HG02759 (cell line): ENCODE results near the gene LGALS9.
"Not testable (repeated sequence)": the region's sequence is repeated elsewhere in the genome, so short reads cannot be mapped to it uniquely, and the experiment has no call there.

Source experiments
- ATAC-seq: cut with Tn5 transposase; IDR thresholded peaks from one replicate; pipeline ENCODE4 v1.9.1; 2021; ENCODE audit warnings: mild to moderate bottlenecking, moderate library complexity; ENCODE audit not compliant: unreplicated experiment

LGALS9 gene

DNA sequence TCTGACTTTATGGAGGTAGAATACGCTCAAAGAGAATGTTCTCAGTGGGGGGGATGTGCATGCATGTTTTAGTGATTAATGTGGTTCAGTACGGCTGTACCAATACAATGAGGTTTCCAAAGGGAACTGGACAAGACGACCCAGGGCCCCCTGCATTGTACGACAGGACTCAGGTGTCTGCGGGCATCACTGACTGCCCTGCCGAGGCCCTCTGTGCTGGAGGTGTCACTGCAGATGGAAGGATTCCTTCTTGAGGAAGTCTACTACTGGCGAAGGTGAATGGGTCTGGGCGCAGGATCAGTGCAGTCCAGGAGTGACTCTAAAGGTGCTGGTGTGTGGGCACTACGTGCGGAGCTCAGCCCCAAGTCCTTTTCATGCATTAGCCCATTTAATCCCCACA is 3.5 kb upstream of the LGALS9 start:
- no peak for ATAC-seq

DNA sequence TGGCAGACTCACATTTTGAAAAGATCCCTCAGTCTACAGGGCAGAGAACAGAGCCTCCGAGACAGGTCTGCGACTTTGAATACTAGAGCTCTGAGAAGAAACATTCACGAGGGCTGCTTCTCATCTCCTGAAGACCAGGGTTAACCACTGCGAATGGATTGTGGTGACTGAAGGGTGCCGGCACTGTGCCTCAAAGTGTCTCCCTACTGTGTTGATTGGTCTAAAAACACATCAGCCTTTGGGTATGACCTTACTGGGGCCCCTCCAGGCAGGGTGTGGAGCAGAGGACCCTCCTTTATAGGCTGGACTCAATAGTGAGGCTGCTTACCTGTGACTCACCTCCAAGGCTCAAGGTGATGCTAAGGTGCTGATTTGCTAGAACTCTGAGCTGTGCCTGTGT is 2.6 kb upstream of the LGALS9 start:
- ATAC-seq: no peak

DNA sequence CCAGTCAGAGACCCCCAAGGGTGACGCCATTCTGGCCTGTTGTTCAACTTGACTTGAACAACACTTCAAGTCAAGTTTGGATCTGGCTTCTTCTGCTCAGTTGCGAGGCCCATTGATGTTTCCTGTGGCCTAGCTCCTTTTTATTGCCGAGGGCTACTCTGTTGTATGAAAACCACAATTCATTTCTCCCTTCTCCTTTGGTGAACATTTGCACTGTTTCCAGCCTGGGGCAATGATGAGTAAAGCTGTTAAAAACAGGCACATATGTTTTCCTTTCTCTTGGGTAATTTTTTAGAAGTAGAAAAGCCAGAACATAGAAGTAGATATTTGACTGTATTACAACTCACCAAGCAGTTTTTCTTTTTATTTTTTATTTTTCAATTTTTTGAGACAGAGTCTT is 1.7 kb upstream of the LGALS9 start:
- not testable (repeated sequence) for ATAC-seq

GRCh38 chr17:27631411-27631760 is 398 bp downstream of the LGALS9 start:
- ATAC-seq: peak; percentile 39

DNA sequence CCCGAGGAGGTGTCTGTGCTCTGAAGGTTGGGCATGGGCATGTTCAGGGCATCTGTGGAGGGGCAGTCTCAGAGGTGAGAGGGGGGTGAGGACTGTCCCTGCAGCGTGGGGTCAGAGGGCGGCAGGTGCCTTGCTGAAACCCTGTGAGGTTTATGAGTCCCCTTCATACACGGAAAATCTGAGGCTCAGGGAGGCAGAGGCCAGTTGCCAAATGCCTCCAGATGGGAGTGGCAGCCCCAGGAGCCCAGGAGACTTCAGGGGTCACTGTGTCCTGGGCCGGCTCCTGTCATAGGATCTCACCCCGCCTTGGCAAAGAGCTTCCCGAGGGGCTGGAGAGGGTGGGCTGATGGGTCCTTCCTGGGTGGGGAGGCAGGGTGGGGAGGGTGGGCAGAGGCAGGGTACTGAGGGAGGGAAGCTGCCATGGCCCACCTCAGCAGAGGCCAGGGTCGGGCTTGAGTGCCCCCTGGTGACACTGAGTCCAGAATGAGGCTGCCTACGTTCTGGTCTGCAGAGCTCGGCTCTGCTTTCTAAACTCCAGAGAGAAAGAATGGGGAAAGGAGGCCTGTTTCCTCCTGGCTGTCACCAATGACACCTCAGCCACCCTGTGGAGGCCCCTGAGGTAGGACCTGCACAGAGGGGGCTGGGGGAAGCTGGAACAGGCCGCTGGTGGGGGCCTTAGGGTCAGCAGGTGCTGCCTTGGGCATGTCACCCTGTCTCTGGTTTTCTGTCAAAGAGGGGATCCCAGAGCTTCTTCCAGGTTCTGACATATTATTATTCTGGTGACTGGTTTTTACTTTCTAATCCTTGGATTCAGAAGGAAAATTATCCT is 1.1 kb downstream of the LGALS9 start:
- ATAC-seq: no peak

DNA sequence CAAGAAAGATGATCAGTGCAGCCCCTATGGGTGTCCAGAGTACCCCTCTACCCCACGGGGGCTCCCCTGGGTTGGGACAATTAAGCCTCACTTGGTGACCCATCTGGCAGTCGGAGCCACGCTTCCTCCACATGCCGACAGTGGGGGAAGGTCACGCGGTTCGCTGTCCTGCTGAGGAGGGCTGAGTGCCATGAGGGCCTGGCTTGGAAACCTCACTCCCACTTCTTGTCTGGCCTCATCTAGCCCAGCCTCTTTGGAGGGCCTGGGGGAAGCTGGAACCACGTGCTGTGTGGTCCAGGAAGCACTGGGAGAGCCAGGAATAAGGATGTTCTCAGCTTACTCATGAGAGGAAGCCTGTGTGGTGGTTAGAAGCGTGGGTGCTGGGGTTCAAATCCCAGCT is 1.8 kb downstream of the LGALS9 start:
- not testable (repeated sequence) for ATAC-seq

GRCh38 chr17:27633312-27634025 is 2.5 kb downstream of the LGALS9 start:
- ATAC-seq: no peak

DNA sequence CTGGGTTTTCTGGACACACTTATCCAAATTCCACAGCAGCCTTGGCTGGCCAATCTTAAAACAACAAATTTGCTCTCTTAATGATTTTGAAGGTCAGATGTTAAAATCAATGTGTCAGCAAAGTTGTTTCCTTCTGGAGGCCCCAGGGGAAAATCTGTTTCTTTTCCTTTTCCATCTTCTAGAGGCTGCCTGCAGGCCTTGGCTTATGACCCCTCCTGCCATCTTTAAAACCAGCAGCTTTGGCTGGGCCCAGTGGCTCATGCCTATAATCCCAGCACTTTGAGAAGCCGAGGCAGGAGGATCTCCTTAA is 3.0 kb downstream of the LGALS9 start:
- no peak for ATAC-seq

GRCh38 chr17:27634776-27635175 is 3.8 kb downstream of the LGALS9 start:
- no peak for ATAC-seq

DNA sequence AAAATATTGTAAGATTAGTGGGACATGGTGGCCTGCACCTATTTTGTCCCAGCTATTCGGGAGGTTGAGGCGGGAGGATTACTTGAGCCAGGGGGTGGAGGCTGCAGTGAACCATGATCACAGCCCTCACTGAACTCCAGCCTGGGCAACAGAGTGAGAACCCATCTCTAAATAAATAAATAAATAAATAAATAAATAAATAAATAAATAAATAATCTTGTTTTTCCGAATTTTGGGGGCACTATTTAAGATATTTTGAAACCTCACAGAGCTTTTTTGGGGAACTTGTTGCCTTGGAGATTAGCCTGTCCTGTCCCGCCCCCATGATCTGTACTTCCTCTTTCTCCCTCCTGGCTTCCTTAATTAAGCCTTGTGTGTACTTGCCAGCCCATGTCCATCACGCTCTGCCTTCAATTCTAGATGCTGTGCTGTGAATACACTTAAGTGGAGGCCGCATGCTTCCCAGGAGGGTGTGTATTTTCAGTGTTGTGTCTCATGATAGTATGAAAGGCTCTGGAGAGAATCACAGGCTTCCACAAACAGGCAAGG is 4.4 kb downstream of the LGALS9 start:
- ATAC-seq: no peak

- ATAC-seq: not testable (repeated sequence)
Observed at GRCh38 chr17:27636005-27636520, 5.1 kb downstream of the LGALS9 start.

DNA sequence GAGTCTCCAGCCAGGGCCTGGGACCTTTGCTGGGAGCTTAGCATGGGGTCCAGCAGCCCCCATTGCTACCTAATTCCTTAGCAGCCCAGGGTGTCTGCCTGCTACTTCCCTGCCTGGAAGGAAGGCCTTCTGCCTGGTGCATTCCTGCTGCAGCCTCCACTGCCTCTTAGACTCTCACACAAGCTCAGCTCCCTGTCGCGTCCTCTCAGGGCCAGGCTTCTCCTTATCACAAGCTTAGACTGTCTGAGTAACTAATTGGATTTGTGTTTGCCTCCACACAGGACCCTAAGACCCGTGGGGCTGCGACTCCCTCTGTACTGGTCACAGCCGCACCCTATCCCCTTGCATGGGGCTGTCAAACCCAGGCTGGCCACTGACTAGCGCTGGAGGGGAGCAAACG is 6.8 kb downstream of the LGALS9 start:
- ATAC-seq: not testable (repeated sequence)

DNA sequence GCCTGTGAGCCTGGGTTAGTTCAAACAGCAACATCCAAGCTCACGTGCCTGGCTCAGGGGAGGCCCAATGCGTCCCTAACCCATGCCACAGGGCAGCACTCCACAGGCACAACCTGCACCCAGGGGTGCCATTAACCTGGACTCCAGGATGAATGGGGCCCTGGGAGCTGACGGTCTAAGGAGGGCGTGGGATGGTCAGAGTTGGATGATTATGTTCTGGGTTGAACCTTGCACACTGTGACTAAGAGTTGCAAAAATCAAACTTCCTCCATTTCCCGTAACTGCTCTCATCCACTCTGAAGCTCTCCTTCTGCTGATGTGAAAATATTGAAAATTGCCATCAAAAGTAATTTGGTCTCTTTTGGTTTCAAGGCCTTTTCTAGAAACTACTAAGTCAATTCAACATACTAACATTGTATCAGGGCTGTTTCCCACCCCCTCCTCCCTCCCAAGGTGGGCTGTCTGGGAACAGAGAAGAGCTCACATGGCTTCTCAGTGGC is 7.5 kb downstream of the LGALS9 start:
- ATAC-seq: not testable (repeated sequence)

- no peak for ATAC-seq
Observed at GRCh38 chr17:27640790-27641189, 9.8 kb downstream of the LGALS9 start.

DNA sequence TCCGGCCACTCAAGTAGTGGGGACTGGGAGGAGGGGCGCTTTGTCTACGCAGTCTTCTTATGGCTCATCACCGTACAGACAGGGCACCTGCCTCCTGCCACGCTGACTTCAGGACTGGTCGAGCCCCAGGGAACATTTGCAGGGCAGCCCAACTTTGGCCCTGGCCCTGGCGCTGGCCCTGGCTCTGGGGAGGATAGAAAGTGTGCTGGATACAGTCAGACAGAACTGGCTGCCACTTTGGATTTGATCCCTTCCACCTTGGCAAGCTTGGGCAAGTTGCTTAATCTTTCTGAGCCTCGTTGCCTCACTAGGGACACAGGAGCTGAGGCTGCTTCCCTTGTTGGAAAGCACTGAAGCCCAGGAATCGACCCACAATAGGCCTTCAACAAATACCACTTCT is 13.6 kb downstream of the LGALS9 start:
- no peak for ATAC-seq

DNA sequence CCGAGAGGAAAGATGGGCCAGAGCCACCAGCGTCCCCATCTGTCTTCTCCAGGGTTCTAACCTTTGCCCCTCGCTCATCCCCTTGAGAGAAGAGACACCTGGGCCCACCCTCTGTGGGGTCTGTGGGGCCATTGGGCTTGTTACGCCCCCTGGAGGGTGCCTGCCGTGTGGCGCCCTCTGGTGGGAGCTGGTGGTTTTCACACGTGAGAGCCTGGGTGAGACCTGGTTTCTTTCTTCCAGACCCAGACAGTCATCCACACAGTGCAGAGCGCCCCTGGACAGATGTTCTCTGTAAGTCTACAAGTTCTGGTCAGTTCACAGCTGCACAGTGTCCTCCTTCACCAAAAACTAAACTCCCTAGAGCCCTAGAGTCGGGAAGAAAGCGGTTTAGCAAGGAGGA is 14.6 kb downstream of the LGALS9 start:
- ATAC-seq: peak; percentile 56

GRCh38 chr17:27646232-27646631 is 15.2 kb downstream of the LGALS9 start:
- no peak for ATAC-seq

DNA sequence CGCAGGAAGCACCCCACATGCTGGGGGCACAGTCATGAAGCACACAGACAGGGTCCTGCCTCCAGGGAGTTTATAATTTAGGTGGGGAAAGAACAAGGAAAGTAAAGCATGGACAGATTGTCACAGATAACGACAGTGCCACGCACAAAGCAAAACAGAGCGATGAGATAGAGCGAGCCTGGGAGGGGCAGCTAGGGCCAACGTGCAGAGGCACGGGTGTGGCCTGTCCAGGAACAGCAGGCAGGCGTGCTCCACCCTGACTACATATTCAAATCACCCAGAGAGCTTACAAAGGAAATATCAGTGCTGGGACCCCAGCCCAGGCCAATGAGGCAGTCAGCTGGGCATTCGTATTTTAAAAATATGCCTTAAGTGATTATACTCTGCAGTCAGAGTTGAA is 16.8 kb downstream of the LGALS9 start:
- no peak for ATAC-seq

GRCh38 chr17:27649111-27649571 is 18.2 kb downstream of the LGALS9 start:
- ATAC-seq: not testable (repeated sequence)

- ATAC-seq: no peak
Observed at GRCh38 chr17:27649929-27650328, 18.9 kb downstream of the LGALS9 start.

GRCh38 chr17:27650836-27651235 is 19.8 kb downstream of the LGALS9 start:
- ATAC-seq: no peak
